Muscle layer of duodenum (tissue), 2 donors: ENCODE measurements around the gene UPF2.

Experiments
- H3K27ac ChIP-seq: one replicate; pipeline ENCODE4 v1.7.0; 2013; ENCODE audit warnings: mild to moderate bottlenecking, low read length
- H3K27me3 ChIP-seq: one replicate; pipeline ENCODE4 v1.7.0; 2013; ENCODE audit warnings: low read depth, mild to moderate bottlenecking, control low read depth, low read length
- H3K36me3 ChIP-seq, 2 donors: one replicate each; pipeline ENCODE4 v1.7.0; 2013; ENCODE audit warnings: low read length in 2 of 2, control low read depth in 1 of 2, mild to moderate bottlenecking in 1 of 2; ENCODE audit not compliant: insufficient read depth in 2 of 2, control insufficient read depth in 1 of 2
- H3K4me1 ChIP-seq, 2 donors: one replicate each; pipeline ENCODE4 v1.7.0; 2013; ENCODE audit warnings: low read length in 2 of 2, mild to moderate bottlenecking in 2 of 2, control low read depth in 1 of 2, moderate library complexity in 1 of 2; ENCODE audit not compliant: insufficient read depth in 2 of 2, control insufficient read depth in 1 of 2
- H3K4me3 ChIP-seq, 2 donors: one replicate each; pipeline ENCODE4 v1.7.0; 2013; ENCODE audit warnings: low read length in 2 of 2, low read depth in 1 of 2, mild to moderate bottlenecking in 1 of 2
- H3K9me3 ChIP-seq, 2 donors: one replicate each; pipeline ENCODE4 v1.7.0; 2013; ENCODE audit warnings: low read length in 2 of 2, control low read depth in 1 of 2, mild to moderate bottlenecking in 1 of 2; ENCODE audit not compliant: control insufficient read depth in 1 of 2
- donor health status: healthy.

The UPF2 gene

DNA sequence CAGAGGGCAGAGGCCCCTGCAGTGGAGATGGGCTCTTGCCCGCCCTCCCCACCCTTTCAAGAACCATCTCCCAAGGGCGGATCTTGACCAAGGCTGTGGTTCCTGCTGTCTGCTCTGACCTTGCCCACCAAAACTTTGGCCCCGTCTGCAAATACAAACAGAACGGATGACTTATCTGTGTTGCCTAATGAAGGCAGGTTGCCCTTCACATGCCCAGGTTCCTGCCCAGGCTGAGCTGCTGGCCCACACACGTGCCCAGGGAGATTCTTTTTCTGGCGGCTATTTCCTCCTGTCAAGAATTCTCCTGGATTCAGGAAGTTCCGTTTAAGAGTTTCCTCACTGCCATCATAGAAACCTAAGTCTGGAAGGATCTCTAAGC, 141.2 kb downstream of the UPF2 start:
- Histone ChIP-seq H3K27ac (no peak overlapping the region), H3K27me3 (no peaks in the 10 kb centered on the region), H3K36me3 (no peaks in the 10 kb centered on the region), H3K9me3 (no peaks in the 10 kb centered on the region), H3K4me1 (no peaks in the 10 kb centered on the region), H3K4me3 (no peak overlapping the region)

DNA sequence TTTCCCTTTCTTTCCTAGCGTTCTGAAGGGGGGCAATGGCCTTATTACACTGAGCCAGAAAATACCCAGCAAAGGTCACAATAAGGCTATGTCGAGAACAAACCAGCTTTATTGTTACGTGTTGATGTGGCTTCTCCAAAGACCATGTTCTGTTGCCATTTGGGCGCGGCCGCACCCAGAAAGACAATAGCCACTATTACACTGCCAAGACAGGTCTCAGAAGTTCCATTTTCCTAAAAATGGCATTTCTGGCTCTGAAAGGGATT, 141.6 kb downstream of the UPF2 start:
- H3K27ac ChIP-seq = no peak overlapping the region
- H3K9me3 ChIP-seq = no peaks in the 10 kb centered on the region
- H3K4me1 ChIP-seq = no peaks in the 10 kb centered on the region
- no peak overlapping the region for H3K4me3 ChIP-seq
- no peaks in the 10 kb centered on the region for H3K36me3 ChIP-seq
- H3K27me3 ChIP-seq = no peaks in the 10 kb centered on the region

DNA sequence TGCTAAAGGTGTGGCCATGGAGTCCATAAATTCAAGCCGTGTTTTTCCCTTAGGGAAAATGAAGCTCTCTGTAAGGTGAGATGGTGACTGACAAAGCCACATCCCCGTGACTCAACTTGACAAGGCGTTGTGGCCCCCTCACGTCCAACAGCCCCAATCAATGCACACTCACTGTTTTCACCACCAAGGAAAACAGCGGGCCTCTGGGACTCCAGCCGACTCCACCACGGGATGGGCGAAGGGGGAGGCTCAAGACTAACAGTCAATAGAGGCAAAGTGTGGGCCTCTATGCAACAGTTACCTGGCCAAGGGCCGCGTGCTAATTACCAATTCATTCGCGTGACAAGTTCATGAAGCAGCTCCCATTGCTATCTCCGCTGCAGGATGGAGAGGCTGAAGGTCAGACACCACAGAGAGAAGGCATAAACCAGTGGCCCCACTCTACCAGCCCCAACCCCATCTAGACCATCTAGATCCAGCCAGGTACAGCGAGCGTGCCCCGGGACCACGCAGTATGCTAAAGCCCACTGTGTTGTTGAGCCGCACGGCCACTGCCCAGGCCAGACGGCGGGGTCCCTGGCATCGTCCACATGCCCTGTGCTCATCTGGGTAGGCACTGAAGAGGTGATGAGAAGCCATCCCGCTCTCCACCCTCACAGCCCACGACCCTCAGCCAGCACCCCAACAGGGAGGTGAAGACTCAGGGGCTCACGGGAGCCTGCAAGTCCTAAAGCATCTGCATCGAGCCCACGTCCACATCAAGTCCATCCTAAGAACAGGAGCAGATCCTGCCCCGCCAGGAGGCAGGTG, 143.3 kb downstream of the UPF2 start:
- Histone ChIP-seq H3K4me1 (no peaks in the 10 kb centered on the region), H3K36me3 (no peaks in the 10 kb centered on the region), H3K27ac (no peak overlapping the region), H3K27me3 (no peaks in the 10 kb centered on the region), H3K9me3 (no peaks in the 10 kb centered on the region), H3K4me3 (no peak overlapping the region)

DNA sequence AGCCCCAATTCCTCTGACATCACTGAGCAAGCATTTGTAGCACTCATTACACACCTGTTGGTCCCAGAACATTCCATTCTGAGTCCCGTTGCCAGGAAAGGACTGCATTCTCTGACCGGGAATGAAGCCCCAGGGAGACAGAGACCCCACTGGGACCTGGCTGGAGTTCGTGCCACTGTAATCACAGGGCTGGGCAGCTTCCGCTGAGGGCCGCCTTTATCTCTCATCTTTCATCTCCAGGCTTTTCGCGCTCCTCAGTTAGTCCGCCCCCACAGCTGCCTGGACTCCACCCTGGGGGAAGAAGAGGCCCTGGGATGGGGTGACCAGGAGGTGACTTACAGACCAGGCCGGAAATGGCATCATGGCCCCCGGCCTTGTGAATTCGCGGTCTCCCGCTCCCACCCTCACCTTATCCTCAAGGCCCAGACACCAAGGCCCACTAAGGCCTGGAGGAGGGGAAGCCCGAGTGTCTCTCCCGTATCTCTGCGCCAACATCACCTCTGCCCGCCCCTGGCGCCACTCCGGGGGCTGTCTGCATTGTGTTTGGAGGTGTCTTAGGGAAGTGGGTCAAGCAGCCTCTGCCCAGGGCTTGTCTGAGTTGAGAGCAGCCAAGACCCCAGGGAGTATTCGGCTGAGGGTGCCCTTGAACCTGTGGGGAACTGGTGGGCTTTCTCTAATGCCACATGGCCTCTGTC, 144.1 kb downstream of the UPF2 start:
- Histone ChIP-seq H3K4me3 (no peak overlapping the region), H3K27ac (no peak overlapping the region), H3K9me3 (no peaks in the 10 kb centered on the region), H3K27me3 (no peaks in the 10 kb centered on the region), H3K36me3 (no peaks in the 10 kb centered on the region), H3K4me1 (no peaks in the 10 kb centered on the region)

DNA sequence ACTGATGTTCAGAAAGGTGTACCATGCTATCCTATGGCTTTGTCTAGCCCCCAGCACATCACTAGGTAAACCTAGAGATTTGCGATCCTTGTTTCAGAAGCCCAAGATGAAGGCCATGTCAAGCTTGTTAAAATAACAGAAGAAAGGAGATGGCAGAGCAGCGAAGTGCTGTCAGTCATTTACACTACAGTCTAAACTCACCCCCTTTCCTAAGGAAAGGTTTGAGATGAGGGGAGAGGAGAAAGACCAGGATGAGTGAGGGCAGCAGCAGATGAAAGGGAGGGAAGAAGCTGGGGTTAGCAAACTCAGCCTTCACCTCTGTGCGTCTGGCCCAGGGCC, 144.6 kb downstream of the UPF2 start:
- no peaks in the 10 kb centered on the region for H3K27me3 ChIP-seq
- H3K27ac ChIP-seq = no peak overlapping the region
- H3K9me3 ChIP-seq = no peaks in the 10 kb centered on the region
- H3K4me1 ChIP-seq = no peaks in the 10 kb centered on the region
- H3K4me3 ChIP-seq = no peak overlapping the region
- H3K36me3 ChIP-seq = no peaks in the 10 kb centered on the region

DNA sequence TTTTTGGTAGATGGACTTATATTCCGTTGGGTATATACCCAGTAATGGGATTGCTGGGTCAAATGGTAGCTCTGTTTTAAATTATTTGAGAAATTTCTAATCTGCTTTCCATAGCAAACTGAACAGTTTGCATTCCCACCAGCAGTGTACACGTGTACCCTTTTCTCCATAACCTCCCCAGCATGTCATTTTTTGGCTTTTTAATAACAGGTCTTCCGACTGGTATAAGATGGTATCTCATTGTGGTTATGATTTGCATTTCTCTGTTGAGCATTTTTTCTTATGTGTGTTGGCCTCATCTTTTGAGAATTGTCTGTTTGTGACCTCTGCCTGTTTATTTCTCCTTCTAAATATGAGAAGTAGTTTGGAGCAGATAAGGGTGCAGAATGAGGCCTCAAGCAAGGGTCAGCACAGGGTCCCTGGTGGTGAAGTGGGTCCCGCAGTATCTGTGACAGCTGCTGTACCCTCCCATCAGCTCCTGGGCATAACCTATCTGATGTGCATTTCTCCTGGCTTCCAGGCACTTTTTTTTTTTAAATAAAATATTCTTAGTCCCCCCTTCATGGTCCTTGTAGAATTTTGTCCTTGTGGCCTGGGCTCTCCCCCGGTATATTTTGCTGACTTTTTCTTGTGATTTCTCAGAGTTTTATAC, 145.9 kb downstream of the UPF2 start:
- H3K4me3 ChIP-seq = no peak overlapping the region
- H3K36me3 ChIP-seq = no peaks in the 10 kb centered on the region
- H3K27me3 ChIP-seq = no peaks in the 10 kb centered on the region
- H3K9me3 ChIP-seq = no peaks in the 10 kb centered on the region
- no peaks in the 10 kb centered on the region for H3K4me1 ChIP-seq
- H3K27ac ChIP-seq = no peak overlapping the region

DNA sequence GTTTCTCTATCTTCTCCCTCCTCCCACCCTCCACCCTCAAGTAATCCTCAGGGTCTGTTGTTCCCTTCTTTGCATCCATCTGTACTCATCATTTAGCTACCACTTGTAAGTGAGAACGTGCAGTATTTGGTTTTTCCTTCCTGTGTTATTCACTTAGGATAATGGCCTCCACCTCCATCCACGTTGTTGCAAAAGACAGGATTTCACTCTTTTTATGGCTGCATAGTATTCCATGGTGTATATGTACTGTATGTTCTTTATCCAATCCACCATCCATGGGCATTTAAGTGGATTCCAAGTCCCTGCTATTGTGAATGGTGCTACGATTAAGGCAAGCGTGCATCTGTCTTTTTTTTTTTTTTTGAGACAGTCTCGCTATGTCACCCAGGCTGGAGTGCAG, 147.0 kb downstream of the UPF2 start:
- H3K27me3 ChIP-seq = no peaks in the 10 kb centered on the region
- no peak overlapping the region for H3K27ac ChIP-seq
- no peaks in the 10 kb centered on the region for H3K4me1 ChIP-seq
- no peaks in the 10 kb centered on the region for H3K36me3 ChIP-seq
- H3K4me3 ChIP-seq = no peak overlapping the region
- no peaks in the 10 kb centered on the region for H3K9me3 ChIP-seq

DNA sequence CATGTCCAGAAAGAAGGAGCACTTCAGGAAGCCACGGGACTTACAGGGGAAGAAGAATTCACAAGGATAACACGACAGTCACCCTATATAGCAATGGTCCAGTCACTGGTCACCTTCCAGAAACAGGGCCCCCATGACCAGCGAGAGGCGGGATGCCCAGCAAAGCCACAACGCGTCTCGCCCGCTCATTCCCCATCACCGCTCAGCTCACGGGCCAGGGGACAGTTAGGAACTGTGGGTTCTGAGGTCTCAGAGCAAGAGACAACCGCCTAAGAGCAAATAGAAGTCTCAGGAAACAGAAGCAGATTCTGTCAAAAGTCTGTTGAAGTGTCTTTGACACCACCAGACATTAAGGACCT, 147.5 kb downstream of the UPF2 start:
- no peak overlapping the region for H3K27ac ChIP-seq
- no peak overlapping the region for H3K4me3 ChIP-seq
- H3K36me3 ChIP-seq = no peaks in the 10 kb centered on the region
- no peaks in the 10 kb centered on the region for H3K27me3 ChIP-seq
- H3K4me1 ChIP-seq = no peaks in the 10 kb centered on the region
- H3K9me3 ChIP-seq = no peaks in the 10 kb centered on the region

DNA sequence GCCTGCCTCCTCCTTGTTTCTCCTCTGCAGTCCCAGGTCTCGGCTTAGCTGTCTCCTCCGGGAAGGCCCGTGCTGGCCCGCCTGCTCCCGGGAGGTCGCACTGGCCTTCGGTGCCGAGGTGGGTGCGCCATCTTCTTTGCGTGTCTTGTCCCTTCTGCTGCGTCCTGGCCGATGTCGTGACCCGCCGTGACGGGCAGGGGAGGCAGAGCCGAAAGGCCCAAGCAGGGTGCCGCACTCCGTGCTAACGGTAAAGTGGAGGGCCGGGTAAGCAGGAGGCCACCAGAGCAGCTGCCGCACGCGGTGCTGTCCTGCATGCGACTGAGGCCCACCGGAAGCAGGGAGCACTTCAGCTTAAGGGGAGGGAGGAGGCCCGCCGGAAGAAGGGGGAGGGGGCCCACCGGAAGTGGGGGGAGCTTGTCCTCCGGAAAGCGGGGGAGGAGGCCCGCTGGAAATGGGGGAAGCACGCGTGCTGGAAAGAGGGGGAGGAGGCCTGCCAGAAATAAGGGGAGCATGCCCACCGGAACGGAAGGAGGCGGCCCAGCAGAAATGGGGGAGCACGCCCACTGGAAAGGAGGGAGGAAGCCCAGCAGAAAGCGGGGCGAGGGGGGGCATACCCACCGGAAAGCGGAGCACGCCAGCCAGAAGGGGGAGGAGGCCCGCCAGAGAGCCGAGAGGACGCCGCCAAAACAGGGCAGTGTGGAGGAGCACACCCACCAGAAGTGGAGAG, 148.1 kb downstream of the UPF2 start:
- Histone ChIP-seq H3K4me1 (no peaks in the 10 kb centered on the region), H3K36me3 (no peaks in the 10 kb centered on the region), H3K27ac (no peak overlapping the region)

DNA sequence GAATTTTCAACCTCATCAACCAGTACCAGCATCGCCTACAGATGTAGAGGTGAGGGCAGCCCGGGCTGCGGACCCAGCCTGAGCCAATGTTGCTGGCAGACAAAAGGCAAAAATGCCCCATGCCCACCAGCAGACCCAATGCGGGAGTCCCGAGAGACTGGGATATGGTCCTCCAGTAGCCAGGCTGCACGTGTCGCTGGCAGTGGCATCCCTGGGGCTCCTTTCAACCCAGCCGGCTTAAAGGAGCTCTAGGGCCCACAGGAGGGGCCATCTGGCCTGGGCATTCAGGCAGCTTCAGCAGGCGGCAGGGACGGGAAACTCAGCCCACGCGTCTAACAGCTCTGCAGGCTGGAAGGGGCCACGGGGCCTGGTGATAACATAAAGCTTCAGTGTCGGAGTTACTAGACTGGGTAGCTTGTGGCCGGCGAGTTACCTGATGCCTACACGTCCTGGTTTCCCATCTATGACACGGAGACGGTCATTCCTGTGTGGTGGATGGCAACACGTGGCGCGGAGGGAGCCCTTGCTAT, 148.8 kb downstream of the UPF2 start:
- no peak overlapping the region for H3K4me3 ChIP-seq
- H3K27me3 ChIP-seq = no peaks in the 10 kb centered on the region
- no peaks in the 10 kb centered on the region for H3K4me1 ChIP-seq
- H3K36me3 ChIP-seq = no peaks in the 10 kb centered on the region
- H3K9me3 ChIP-seq = no peaks in the 10 kb centered on the region
- no peak overlapping the region for H3K27ac ChIP-seq

More for the DNA sequence above, 148.1 kb downstream of the UPF2 start:
- Histone ChIP-seq H3K4me3 (no peak overlapping the region), H3K27me3 (no peaks in the 10 kb centered on the region), H3K9me3 (no peaks in the 10 kb centered on the region)

DNA sequence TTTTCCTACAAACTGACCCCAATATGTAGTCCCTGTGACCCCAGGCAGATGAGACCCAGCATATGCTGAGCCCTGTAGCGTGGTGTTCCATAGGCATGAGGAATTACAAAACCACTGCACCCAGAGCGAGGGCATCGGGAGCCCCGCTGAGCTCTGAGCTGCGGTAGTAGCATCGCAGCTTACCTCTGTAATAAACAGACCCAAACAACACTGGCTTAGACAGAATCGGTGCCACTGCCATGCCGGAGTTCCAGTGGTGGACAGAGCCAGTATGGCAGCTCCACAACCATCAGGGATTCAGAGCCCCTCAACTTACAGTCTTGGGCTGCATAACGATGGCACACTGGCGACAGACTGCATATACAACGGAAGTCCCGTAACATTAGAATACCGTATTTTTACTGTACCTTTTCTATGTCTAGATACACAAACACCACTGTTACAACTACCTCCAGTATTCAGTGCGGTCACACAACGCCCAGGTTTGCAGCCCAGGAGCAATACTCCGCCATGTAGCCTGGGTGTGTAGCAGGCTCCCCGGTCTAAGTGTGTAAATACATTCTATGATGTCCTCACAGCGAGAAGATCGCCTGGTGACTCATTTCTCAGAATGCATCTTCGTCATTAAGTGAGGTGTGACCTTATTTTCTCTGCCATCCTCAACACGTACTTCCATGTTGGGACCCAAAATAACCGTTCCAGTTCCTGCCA, 150.7 kb downstream of the UPF2 start:
- Histone ChIP-seq H3K4me1 (no peaks in the 10 kb centered on the region), H3K27me3 (no peaks in the 10 kb centered on the region), H3K27ac (no peak overlapping the region), H3K36me3 (no peaks in the 10 kb centered on the region), H3K4me3 (no peak overlapping the region), H3K9me3 (no peaks in the 10 kb centered on the region)
